Fibroblast of upper back skin (primary cell): Measurements from ENCODE around the gene ANKRD40.
A peak's percentile ranks its signal among the peaks of the same experiment; 100 is the strongest.
"Not testable (repeated sequence)": the region's sequence is repeated elsewhere in the genome, so short reads cannot be mapped to it uniquely, and the experiment has no call there.

Experiments used
- DNase-seq: peaks from one replicate; pipeline ENCODE4 v3.0.0-alpha.2; 2013

Gene ANKRD40, protein sequence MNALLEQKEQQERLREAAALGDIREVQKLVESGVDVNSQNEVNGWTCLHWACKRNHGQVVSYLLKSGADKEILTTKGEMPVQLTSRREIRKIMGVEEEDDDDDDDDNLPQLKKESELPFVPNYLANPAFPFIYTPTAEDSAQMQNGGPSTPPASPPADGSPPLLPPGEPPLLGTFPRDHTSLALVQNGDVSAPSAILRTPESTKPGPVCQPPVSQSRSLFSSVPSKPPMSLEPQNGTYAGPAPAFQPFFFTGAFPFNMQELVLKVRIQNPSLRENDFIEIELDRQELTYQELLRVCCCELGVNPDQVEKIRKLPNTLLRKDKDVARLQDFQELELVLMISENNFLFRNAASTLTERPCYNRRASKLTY

DNA sequence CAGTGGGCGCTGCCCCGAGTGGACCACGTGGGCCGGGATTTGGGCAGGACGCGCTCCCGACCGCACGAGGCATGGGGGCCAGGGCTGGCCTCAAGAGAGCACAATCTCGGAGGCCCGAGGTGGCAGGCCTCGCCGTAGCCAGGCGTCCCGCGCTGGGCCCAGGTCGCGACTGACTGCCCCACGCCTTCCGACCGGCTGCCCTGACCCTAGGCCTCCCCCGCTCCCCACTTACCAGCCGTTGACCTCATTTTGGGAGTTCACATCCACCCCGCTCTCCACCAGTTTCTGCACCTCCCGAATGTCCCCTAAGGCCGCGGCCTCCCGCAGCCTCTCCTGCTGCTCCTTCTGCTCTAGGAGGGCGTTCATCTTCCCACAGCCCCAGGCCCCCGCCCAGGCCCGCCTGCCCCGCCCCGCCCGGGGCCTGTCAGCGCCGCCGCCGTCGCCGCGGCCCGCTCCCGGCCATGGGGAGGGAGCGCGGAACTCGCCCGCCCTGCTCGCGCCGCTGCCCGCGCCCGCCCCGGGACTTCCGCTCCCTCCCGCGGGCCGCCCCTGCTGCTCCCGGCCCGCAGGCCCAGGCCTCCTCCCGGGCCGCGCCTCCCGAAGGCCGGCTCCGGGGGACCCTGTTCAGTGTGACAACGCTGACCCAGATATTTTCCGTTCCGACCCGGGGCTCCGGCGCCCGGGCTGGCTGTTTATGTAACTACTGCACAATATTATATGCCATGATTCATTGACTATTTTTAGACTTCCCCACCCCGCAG is at the start of gene ANKRD40:
Gene ANKRD40 (minus strand): TSS at position 626 of the 761 bp plus-strand sequence. CDS start 260 bp downstream, at position 366.
- DNase-seq: peak; percentile 95

DNA sequence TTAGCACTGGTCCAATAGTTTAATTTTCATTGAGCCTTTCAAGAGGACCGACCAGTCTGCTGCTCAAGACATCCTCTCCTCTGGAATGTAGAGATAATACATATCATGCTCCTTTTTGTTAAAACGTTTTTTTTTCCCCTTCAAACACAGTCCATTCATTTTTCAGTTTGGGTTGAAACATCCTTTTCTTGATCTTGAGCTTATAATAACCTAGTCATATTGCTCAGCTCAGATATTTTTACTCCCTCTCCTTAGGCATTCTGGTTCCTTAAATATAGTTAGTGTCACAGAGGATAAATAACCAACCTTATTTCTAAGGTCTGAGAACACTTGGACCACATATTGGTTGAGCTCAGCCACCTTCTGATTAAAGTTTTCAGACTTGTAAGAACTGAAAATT is 46.8 kb upstream of the ANKRD40 start:
- DNase-seq: no peak

DNA sequence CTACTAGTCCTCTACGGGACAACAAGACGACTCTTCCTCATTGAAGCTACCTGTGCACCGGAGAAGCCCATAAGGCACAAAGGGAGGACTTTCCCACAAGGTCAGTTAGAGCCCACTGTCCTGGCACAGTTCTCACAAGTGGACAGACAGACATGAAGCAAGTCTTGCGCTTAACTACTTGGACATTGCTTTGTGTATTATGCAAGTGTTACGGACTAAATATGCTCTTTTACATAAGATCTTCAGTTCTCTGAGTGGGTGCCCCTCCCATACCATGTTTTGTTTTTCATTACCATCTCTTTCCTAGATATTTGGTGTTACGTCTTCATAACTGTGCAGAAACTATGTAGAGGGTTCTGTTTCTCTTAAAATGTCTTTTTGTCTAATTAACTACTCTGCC is 41.5 kb upstream of the ANKRD40 start:
- no peak for DNase-seq

DNA sequence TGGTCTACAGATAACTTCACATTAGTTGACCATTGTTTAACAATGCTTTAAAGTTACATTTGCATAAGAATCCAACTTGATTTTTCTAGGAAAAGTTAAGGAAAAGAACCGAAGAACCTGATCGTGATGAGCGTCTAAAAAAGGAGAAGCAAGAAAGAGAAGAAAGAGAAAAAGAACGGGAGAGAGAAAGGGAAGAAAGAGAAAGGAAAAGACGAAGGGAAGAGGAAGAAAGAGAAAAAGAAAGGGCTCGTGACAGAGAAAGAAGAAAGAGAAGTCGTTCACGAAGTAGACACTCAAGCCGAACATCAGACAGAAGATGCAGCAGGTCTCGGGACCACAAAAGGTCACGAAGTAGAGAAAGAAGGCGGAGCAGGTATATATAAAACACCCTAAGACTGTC is 37.9 kb upstream of the ANKRD40 start:
- DNase-seq: no peak

DNA sequence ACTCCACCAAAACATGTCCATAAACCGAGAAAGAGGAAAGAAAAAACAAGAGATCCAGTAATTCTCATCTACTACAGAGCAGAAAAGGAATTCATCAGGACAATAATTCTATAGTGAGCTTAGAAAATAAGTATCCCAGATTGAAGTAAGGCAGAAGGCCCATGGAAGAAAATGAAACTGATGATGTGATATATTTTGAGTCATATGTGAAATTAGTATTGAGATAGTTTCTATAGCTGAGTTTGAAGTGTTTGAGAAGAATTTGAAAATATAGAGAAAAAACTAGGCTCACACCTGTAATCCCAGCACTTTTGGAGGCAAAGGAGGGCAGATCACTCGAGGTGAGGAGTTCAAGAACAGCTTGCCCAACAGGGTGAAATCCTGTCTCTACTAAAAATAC is 31.4 kb upstream of the ANKRD40 start:
- no peak for DNase-seq

DNA sequence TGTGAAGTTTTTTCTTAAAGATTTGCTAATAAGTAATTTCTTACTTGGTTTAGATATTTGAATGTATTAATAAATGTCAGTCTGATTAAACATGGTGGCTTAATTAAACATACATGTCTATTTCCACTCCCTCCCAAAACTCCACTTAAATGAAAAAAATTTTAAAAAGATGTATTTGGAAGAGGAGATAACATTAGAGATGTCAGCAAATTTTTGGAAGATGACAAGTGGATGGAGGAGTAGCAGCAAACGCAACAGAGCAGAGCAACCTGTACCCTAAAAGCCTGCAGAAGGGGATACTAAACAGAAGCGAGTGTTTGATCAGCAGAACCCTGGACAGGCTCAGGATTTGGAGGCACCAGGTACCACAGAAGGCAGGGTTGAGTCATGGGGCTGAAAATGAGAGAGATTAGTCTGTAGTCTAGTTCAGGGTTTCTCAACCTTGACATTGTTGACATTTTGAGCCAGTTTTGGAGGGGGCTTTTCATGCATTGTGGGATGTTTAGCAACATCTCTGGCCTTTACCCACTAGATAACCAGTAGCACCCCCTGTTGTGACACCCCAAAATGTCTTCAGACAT is 29.5 kb upstream of the ANKRD40 start:
- no peak for DNase-seq

DNA sequence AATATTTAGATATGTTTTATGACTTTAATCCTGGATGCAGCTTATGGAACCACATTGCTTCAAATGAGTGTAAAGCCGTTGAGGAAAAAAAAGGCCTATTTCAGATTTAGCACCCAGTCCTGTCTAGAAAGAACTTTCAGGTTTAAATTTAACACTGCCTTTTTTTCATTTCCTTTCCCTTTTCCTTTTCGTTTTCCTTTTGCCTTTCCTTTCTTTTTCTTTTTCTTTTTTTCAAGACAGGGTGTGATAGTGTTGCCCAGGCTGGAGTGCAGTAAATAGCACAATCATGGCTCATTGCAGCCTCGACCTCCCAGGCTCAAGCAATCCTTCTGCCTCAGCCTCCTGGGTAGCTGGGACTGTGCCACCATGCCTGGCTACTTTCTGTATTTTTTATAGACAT is 27.6 kb upstream of the ANKRD40 start:
- DNase-seq: no peak

DNA sequence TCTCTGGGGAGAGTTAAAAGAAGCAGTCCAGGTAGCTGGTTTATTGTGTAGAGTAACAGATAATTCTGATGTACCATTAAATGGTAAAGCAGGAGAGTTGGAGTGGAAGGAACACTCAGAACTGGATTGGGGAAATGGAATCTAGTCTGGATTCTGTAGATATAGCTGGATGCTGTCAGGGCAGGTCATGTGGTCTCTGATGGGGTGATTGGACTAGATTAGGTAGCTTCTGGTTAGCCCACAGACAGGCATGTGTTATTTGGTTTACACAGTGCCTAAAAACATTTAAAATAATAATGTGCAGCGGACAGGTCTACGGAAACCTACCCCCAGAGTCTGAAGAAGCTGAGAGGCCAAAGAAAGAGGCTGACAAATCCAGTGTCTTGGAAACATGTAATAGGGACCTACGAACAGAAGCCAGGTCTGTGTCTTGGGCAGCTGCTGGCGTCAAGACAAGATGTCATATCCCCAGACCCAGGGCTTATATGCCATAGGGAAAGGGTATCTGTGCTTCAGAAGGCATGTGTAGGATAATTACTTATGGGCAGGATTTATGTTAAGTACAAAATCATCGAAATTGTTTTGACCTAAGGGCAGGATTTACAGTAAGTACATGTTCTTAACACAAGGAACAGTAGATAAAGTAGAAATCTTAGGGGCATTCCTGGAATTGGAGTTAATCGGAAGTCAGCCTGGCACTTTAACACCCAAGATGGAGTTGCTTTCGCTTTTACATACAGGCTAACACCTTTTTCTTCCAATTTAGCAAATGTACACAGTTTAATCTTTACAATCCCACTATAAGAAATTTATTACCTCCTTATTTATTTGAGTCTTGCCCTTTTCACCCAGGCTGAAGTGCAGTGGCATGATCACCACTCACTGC is 24.1 kb upstream of the ANKRD40 start:
- no peak for DNase-seq

DNA sequence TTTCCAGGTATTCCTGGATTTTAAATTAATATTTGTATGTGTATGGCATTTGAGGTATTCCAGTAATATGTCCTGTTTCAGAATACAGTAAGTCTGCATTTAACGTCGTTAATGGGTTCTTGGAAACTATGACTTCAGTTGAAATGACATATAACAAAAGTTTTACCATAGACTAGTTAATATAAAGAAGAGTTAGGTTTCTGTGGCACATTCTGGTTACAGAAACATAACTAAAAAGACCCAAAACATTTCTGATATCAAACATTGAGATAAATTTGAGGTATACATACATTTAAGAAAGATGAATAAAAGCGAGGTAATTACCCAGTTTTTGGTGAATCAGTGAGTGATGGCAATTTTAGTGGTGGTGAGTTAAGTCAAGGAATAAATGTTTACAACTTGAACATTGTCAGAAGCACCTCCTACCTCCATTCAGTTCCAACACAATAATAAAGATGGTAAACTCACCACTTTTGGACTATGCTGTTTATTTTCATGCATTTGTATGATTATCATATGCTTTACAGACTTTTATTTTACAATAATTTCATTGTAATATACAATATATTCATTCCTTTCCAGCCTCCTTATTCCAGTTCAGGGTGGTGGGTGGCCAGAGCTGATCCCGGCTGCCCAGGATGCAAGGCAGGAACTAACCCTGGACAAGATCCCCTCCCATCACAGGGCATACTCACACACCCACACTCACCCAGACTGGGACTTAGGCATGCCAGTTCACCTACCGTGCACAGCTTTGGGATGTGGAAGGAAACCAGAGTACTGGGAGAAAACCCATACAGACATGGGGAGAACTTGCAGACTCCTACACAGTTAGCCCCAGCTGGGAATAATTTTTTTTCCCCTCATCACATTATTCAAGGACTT is 21.4 kb upstream of the ANKRD40 start:
- DNase-seq: no peak

DNA sequence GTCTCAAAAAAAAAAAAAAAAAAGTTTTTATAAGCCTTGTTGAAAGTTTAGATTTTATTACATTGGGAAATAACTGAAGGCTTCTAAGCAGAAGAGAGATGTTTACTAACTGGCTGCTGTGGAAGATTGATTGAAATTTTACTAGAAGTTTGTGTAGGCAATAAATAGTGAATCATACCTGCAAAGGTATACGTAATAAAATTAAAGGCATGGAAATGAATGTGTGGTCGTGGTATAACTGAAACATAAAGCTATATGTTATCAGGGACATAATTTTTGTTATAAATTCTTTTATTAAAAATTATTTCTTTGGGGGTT is 20.4 kb upstream of the ANKRD40 start:
- no peak for DNase-seq

DNA sequence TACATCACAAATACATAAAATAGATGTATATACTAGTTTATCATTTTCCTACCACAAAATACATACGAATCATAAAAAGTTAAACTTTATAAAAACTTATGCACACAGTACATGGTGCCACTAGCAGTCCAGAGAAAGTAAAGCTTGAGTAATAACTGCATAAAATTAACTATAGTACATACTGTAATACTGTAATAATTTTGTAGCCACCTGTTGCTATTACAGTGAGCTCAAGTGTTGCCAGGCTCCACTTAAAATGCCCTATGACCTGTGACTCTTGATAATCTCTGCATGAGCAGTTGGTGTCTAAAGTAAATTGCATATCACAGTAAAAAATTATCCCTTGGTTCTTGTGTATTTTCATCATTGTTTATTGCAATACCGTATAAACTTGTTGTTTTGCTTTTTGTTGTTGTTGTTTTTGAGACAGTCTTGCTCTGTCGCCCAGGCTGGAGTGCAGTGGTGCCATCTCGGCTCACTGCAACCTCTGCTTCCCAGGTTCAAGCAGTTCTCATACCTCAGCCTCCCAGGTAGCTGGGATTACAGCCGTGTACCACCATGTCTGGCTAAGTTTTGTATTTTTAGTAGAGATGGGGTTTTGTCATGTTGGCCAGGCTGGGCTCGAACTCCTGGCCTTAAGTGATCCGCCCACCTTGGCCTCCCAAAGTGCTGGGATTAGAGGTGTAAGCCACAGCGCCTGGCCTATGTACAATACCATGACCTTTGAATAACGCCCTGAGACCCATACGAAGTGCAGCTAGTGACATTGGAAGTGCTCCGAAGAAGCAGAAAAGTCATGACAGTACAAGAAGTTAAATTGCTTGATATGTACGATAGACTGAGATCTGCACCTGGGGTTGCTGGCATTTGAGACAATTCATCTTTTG is 18.3 kb upstream of the ANKRD40 start:
- no peak for DNase-seq

DNA sequence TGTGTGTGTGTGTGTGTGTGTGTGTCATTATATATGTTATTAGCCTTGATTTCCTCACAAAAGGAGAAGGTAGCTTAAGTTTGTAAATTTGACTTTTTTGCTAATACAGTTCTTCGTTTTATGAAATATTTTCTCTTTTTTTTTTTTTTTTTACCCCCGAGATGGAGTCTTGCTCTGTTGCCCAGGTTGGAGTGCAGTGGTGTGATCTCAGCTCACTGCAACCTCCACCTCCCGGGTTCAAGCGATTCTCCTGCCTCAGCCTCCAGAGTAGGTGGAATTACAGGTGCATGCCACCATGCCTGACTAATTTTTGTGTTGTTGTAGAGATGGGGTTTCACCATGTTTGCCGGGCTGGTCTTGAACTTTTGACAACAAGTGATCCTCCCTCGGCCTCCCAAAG is 16.9 kb upstream of the ANKRD40 start:
- not testable (repeated sequence) for DNase-seq

DNA sequence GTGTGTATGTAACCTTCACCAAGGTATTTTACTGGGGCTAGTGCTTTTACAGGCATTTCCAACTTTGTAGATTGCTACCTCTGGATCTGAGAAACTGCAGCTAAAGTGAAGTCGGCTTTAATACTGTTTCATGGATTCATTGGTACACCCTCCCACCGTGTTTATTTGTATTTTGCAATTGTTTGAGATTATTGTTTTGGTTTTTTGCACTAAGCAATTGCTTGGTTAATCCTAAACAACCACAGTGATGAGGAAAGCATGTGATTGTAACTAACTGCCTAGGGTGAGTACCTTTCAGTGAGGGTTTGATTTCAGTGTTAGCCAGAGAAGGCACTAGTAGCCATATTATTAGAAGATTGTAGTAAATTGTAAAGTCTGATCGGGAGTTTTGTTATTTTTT is 15.0 kb upstream of the ANKRD40 start:
- no peak for DNase-seq

DNA sequence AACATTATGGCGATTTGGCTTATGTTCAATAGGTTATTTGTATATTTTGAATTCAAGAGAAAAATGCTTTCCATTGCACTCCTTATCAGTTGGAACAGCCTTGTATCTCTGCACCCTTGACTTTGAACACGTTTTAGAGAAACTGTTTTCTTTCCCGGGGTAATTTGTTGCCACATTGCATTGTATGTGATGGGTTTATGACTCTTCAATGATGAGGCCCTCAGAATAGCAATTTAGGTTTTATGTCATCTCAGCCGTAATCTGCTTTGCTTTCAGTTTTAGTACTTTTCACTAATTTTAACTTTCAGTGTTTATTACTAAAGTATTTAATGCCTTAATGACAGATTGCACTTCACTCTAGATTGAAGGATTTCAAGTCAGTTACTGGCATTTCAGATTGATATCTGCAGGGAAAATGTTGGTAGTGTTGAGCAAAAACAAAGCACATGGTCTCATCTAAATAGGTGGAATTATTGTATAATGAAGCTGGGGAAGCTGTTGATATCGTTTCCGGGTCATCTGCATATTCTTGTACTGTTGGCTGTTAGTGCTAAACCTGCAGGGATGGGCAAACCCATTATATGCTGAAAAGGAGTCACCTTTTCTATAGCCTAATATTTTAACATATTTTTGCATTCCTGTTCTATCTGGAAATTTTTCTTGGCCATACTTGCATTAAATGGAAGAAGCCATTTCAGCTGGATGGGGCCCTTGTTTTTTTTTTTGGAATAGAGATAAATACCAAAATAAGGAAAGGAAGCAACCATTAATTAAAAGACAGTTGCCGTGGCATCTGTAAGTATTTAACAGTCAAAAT is 13.7 kb upstream of the ANKRD40 start:
- no peak for DNase-seq

DNA sequence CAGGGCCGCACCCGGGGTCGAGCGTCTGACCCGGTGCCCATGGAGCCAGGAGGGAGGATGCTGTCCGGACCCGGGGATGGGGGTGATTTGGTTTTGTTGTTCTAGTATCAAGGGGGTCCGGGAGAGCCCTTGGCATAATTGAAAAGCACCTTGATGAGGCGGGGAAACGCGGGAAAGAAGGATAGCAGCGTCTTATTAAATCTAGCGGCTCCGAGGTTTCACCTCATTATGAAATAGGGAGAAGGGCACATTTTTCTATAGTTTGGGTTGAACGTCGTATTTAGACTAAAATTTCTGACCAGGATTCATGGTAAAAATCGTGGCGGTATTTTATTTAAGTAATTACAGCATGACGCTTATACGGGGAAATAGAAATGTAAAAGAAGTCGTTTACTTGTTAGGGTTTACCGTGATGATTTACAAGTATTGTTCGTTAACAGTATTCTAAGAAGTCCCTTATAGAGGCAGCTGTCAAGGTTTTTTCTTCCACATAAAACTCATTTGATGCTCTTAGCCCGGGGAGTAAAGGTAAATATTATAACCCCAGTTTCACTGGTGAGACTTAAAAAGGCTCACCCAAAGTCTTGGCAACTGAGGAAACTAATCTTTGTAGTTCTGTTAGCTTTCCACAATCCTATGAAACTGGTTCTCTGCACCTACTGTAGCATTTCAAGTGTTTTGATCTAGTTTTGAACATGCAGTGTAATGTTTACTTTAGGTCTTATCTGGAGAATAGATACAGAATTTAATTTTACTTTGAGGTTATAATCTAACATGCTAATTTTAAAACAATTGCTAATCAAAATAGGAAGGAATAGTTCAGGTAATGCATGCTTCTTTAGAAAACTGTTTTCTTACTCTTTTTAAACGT is 12.4 kb upstream of the ANKRD40 start:
- no peak for DNase-seq

DNA sequence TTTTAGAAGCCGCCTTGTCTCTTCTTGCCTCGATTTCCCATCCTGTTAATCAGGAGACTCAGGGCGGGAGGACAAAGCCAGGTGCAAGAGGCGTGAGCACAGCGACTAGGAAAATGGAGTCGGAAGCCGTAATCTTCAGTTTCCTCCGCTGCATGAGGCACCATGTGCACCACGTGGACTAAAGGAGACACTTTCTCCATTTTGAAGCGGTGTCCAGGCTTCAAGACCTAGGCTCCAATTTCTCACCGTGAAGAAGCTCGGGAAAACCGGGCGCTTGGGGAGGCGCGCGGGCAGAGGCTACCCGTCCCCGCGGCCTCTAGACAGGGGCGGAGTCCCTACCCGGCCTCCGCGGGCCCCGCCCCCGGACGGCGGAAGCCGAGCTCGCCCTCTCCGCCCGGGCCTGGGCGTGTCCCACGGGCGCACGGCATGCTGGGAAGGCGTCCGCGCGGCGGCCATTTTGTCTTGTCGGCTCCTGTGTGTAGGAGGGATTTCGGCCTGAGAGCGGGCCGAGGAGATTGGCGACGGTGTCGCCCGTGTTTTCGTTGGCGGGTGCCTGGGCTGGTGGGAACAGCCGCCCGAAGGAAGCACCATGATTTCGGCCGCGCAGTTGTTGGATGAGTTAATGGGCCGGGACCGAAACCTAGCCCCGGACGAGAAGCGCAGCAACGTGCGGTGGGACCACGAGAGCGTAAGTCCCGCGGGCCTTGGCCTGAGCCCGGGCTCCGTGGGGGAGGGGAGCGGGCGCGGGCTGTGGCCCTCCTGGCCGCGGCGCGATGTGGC is 11.6 kb upstream of the ANKRD40 start, which contains the start of gene LUC7L3:
Gene LUC7L3 (plus strand): TSS at position 460 of the 780 bp plus-strand sequence. CDS start 130 bp downstream, at position 590.
- DNase-seq: peak; percentile 93

DNA sequence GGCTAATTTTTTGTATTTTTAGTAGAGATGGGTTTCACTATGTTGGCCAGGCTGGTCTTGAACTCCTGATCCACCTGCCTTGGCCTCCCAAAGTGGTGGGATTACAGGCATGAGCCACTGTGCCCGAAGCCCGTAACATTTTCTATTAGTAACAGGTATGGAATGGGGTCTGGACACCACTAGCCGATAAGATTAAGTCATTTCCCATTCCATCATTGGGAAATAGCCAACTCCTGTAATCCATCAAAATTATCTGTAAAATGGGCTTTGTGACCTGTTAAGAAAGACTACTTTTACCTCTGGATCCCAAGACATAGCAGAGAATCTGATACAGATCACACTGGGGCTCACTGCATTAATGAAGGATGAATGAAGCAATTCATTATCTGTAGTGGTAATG is 7.8 kb upstream of the ANKRD40 start:
- DNase-seq: no peak

DNA sequence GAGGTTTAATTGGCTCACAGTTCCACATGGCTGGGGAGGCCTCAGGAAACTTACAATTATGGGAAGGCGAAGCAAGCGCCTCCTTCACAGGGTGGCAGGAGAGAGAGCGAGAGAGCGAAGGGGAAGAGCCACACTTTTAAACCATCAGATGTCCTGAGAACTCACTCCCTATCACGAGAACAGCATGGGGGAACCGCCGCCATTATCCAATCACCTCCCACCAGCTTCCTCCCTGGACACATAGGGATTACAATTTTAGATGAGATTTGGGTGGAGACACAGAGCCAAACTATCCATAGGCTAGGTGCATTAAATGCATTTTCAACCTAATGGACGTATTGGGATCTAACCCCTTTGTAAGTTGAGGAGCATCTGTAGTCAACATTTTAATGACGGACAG is 4.9 kb upstream of the ANKRD40 start:
- no peak for DNase-seq
